HEK293 (cell line): Measurements from ENCODE around the gene HRAS.
A peak's percentile ranks its signal among the peaks of the same experiment; 100 is the strongest.

Source experiments
- BCL11B ChIP-seq: fragments of 450-650 bp; formaldehyde crosslinking; IDR thresholded peaks from 2 replicates; pipeline ENCODE4 v1.5.1; 2016; ENCODE audit warnings: low read depth, missing biosample characterization, missing genetic modification characterization
- GLI2 ChIP-seq: fragments of 450-650 bp; formaldehyde crosslinking; IDR thresholded peaks from 2 replicates; pipeline ENCODE4; 2017; ENCODE audit warnings: missing biosample characterization, missing genetic modification characterization, low read depth, borderline replicate concordance
- SP3 ChIP-seq: fragments of 450-650 bp; formaldehyde crosslinking; IDR thresholded peaks from 2 replicates; pipeline ENCODE4 v1.5.1; 2016; ENCODE audit warnings: missing biosample characterization, missing genetic modification characterization
- WT1 ChIP-seq: fragments of 450-650 bp; formaldehyde crosslinking; IDR thresholded peaks from 2 replicates; pipeline ENCODE4 v1.5.1; 2016; ENCODE audit warnings: missing biosample characterization, missing genetic modification characterization
- YY1 ChIP-seq: fragments of 450-650 bp; formaldehyde crosslinking; IDR thresholded peaks from 2 replicates; pipeline ENCODE4 v1.5.1; 2018; ENCODE audit warnings: missing biosample characterization, missing genetic modification characterization
- YY2 ChIP-seq: fragments of 450-650 bp; formaldehyde crosslinking; IDR thresholded peaks from 2 replicates; pipeline ENCODE4 v1.5.1; 2016; ENCODE audit warnings: missing biosample characterization, missing genetic modification characterization
- ZBTB21 ChIP-seq: fragments of 450-650 bp; formaldehyde crosslinking; IDR thresholded peaks from 2 replicates; pipeline ENCODE4 v1.5.1; 2017; ENCODE audit warnings: missing biosample characterization, missing genetic modification characterization
- ZBTB7A ChIP-seq: fragments of 450-650 bp; formaldehyde crosslinking; IDR thresholded peaks from 2 replicates; pipeline ENCODE4 v1.5.1; 2016; ENCODE audit warnings: low read depth, missing biosample characterization, missing genetic modification characterization
- ZNF19 ChIP-seq: fragments of 450-650 bp; formaldehyde crosslinking; IDR thresholded peaks from 2 replicates; pipeline ENCODE4; 2016; ENCODE audit warnings: missing biosample characterization, missing genetic modification characterization, low read depth
- ZNF214 ChIP-seq: fragments of 450-650 bp; formaldehyde crosslinking; IDR thresholded peaks from 2 replicates; pipeline ENCODE4 v1.5.1; 2017; ENCODE audit warnings: missing biosample characterization, mild to moderate bottlenecking, missing genetic modification characterization, borderline replicate concordance
- ZNF248 ChIP-seq: fragments of 450-650 bp; formaldehyde crosslinking; IDR thresholded peaks from 2 replicates; pipeline ENCODE4 v1.5.1; 2017; ENCODE audit warnings: missing biosample characterization, missing genetic modification characterization
- ZNF501 ChIP-seq: fragments of 450-650 bp; formaldehyde crosslinking; IDR thresholded peaks from 2 replicates; pipeline ENCODE4 v1.5.1; 2016; ENCODE audit warnings: missing biosample characterization, missing genetic modification characterization
- ZNF549 ChIP-seq: fragments of 450-650 bp; IDR thresholded peaks from 2 replicates; pipeline ENCODE4 v1.5.1; 2018; ENCODE audit warnings: missing biosample characterization, missing genetic modification characterization, mild to moderate bottlenecking, inconsistent platforms, moderate library complexity
- ZNF571 ChIP-seq: fragments of 450-650 bp; formaldehyde crosslinking; IDR thresholded peaks from 2 replicates; pipeline ENCODE4 v1.5.0; 2017; ENCODE audit warnings: missing biosample characterization, missing genetic modification characterization
- ZNF660 ChIP-seq: fragments of 450-650 bp; IDR thresholded peaks from 2 replicates; pipeline ENCODE4 v1.5.1; 2018; ENCODE audit warnings: missing biosample characterization, mild to moderate bottlenecking, missing genetic modification characterization
- ZNF747 ChIP-seq: fragments of 450-650 bp; formaldehyde crosslinking; IDR thresholded peaks from 2 replicates; pipeline ENCODE4 v1.5.1; 2016; ENCODE audit warnings: missing biosample characterization, missing genetic modification characterization
- ZNF776 ChIP-seq: fragments of 450-650 bp; formaldehyde crosslinking; IDR thresholded peaks from 2 replicates; pipeline ENCODE4 v1.5.0; 2017; ENCODE audit warnings: missing biosample characterization, missing genetic modification characterization, borderline replicate concordance
- ZSCAN30 ChIP-seq: fragments of 450-650 bp; IDR thresholded peaks from 2 replicates; pipeline ENCODE4 v1.5.1; 2018; ENCODE audit warnings: missing biosample characterization, mild to moderate bottlenecking, missing genetic modification characterization, moderate library complexity
- TF ChIP-seq, protein P1 (sequence below): fragments of 450-650 bp; formaldehyde crosslinking; IDR thresholded peaks from 2 replicates; pipeline ENCODE4 v1.5.1; 2016; ENCODE audit warnings: missing biosample characterization, missing genetic modification characterization
- TF ChIP-seq, protein P2 (sequence below): fragments of 450-650 bp; formaldehyde crosslinking; IDR thresholded peaks from 2 replicates; pipeline ENCODE4 v1.5.1; 2017; ENCODE audit warnings: missing biosample characterization, mild to moderate bottlenecking, missing genetic modification characterization, moderate library complexity
- TF ChIP-seq, protein P3 (sequence below): fragments of 450-650 bp; formaldehyde crosslinking; IDR thresholded peaks from 2 replicates; pipeline ENCODE4 v1.5.1; 2016; ENCODE audit warnings: missing biosample characterization, missing genetic modification characterization
- TF ChIP-seq, protein P4 (sequence below): fragments of 450-650 bp; formaldehyde crosslinking; IDR thresholded peaks from 2 replicates; pipeline ENCODE4 v1.5.1; 2016; ENCODE audit warnings: missing biosample characterization, missing genetic modification characterization, borderline replicate concordance
- TF ChIP-seq, protein P5 (sequence below): fragments of 450-650 bp; formaldehyde crosslinking; optimal IDR thresholded peaks from 2 replicates; pipeline ENCODE3; 2016; ENCODE audit warnings: missing biosample characterization, mild to moderate bottlenecking, missing genetic modification characterization
- TF ChIP-seq, protein P6 (sequence below): fragments of 450-650 bp; formaldehyde crosslinking; IDR thresholded peaks from 2 replicates; pipeline ENCODE4 v1.5.1; 2016; ENCODE audit warnings: missing biosample characterization, missing genetic modification characterization

HRAS gene

DNA sequence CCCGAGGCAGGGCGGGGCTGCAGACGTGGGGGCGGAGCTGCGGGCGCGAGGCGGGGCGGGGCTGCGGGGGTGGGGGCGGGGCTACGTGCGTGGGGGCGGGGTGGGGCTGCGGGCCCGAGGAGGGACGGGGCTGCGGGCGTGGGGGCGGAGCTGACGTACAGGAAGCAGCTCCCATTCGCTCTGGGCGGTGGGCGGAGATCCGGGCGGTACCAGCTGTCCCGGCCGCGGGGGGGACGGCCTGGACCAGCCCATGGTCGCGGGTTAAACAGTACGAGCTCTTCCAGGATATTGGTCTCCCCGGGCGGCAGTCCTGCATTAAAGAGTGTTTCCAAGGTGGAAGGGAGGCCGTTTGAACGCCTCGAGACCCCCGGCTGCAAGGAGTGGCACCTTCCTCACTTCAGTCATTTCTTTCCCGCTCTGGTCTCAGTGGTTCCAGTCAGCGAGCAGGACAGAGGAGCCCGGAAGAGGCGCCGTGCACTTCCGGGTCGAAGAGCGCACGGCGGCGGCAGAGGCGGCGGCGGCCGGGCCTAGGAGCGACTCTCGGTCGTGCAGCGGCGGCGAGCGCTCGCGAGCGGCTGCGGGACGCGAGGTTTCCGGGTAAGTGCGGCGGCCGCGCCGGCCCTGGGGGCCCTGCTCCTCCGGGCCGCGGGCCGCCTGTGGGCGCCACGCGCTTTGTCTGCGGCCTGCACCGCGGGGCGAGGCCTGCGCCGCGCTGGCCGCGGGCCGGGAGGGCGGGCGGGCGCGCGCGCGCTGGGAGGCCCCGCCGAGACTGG lies 40.8 kb upstream of the HRAS start, which contains the start of gene PHRF1 (continued):
- TF ChIP-seq, protein P1, sequence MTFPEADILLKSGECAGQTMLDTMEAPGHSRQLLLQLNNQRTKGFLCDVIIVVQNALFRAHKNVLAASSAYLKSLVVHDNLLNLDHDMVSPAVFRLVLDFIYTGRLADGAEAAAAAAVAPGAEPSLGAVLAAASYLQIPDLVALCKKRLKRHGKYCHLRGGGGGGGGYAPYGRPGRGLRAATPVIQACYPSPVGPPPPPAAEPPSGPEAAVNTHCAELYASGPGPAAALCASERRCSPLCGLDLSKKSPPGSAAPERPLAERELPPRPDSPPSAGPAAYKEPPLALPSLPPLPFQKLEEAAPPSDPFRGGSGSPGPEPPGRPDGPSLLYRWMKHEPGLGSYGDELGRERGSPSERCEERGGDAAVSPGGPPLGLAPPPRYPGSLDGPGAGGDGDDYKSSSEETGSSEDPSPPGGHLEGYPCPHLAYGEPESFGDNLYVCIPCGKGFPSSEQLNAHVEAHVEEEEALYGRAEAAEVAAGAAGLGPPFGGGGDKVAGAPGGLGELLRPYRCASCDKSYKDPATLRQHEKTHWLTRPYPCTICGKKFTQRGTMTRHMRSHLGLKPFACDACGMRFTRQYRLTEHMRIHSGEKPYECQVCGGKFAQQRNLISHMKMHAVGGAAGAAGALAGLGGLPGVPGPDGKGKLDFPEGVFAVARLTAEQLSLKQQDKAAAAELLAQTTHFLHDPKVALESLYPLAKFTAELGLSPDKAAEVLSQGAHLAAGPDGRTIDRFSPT (tag by site-specific recombination), result no peak
- TF ChIP-seq ZSCAN30 (tag by site-specific recombination) (peak; percentile 46; the same call in 1 of the 2 replicates), ZNF214 (no peak), ZNF776 (tag by site-specific recombination) (no peak), ZNF501 (tag by site-specific recombination) (peak; percentile 81; the same call in 1 of the 2 replicates), GLI2 (tag by site-specific recombination) (no peak), ZNF549 (tag by site-specific recombination) (no peak), YY1 (tag by site-specific recombination) (peak; percentile 26; the same call in 1 of the 2 replicates), ZBTB21 (tag by site-specific recombination) (no peak), ZNF660 (tag by site-specific recombination) (peak; percentile 70), SP3 (peak; percentile 89), ZNF248 (no peak), WT1 (tag by site-specific recombination) (no peak), ZNF747 (no peak), YY2 (tag by site-specific recombination) (no peak), BCL11B (tag by site-specific recombination) (no peak), ZNF19 (tag by site-specific recombination) (no peak), ZNF571 (tag by site-specific recombination) (no peak), ZBTB7A (tag by site-specific recombination) (0 out of 2 replicates have a peak, but pooled peaks have one; percentile 22)
- TF ChIP-seq, protein P2, sequence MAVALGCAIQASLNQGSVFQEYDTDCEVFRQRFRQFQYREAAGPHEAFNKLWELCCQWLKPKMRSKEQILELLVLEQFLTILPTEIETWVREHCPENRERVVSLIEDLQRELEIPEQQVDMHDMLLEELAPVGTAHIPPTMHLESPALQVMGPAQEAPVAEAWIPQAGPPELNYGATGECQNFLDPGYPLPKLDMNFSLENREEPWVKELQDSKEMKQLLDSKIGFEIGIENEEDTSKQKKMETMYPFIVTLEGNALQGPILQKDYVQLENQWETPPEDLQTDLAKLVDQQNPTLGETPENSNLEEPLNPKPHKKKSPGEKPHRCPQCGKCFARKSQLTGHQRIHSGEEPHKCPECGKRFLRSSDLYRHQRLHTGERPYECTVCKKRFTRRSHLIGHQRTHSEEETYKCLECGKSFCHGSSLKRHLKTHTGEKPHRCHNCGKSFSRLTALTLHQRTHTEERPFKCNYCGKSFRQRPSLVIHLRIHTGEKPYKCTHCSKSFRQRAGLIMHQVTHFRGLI, result no peak
- TF ChIP-seq, protein P3, sequence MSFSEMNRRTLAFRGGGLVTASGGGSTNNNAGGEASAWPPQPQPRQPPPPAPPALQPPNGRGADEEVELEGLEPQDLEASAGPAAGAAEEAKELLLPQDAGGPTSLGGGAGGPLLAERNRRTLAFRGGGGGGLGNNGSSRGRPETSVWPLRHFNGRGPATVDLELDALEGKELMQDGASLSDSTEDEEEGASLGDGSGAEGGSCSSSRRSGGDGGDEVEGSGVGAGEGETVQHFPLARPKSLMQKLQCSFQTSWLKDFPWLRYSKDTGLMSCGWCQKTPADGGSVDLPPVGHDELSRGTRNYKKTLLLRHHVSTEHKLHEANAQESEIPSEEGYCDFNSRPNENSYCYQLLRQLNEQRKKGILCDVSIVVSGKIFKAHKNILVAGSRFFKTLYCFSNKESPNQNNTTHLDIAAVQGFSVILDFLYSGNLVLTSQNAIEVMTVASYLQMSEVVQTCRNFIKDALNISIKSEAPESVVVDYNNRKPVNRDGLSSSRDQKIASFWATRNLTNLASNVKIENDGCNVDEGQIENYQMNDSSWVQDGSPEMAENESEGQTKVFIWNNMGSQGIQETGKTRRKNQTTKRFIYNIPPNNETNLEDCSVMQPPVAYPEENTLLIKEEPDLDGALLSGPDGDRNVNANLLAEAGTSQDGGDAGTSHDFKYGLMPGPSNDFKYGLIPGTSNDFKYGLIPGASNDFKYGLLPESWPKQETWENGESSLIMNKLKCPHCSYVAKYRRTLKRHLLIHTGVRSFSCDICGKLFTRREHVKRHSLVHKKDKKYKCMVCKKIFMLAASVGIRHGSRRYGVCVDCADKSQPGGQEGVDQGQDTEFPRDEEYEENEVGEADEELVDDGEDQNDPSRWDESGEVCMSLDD (tag by site-specific recombination), result no peak
- TF ChIP-seq, protein P4, sequence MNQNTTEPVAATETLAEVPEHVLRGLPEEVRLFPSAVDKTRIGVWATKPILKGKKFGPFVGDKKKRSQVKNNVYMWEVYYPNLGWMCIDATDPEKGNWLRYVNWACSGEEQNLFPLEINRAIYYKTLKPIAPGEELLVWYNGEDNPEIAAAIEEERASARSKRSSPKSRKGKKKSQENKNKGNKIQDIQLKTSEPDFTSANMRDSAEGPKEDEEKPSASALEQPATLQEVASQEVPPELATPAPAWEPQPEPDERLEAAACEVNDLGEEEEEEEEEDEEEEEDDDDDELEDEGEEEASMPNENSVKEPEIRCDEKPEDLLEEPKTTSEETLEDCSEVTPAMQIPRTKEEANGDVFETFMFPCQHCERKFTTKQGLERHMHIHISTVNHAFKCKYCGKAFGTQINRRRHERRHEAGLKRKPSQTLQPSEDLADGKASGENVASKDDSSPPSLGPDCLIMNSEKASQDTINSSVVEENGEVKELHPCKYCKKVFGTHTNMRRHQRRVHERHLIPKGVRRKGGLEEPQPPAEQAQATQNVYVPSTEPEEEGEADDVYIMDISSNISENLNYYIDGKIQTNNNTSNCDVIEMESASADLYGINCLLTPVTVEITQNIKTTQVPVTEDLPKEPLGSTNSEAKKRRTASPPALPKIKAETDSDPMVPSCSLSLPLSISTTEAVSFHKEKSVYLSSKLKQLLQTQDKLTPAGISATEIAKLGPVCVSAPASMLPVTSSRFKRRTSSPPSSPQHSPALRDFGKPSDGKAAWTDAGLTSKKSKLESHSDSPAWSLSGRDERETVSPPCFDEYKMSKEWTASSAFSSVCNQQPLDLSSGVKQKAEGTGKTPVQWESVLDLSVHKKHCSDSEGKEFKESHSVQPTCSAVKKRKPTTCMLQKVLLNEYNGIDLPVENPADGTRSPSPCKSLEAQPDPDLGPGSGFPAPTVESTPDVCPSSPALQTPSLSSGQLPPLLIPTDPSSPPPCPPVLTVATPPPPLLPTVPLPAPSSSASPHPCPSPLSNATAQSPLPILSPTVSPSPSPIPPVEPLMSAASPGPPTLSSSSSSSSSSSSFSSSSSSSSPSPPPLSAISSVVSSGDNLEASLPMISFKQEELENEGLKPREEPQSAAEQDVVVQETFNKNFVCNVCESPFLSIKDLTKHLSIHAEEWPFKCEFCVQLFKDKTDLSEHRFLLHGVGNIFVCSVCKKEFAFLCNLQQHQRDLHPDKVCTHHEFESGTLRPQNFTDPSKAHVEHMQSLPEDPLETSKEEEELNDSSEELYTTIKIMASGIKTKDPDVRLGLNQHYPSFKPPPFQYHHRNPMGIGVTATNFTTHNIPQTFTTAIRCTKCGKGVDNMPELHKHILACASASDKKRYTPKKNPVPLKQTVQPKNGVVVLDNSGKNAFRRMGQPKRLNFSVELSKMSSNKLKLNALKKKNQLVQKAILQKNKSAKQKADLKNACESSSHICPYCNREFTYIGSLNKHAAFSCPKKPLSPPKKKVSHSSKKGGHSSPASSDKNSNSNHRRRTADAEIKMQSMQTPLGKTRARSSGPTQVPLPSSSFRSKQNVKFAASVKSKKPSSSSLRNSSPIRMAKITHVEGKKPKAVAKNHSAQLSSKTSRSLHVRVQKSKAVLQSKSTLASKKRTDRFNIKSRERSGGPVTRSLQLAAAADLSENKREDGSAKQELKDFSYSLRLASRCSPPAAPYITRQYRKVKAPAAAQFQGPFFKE, result no peak
- TF ChIP-seq, protein P5, sequence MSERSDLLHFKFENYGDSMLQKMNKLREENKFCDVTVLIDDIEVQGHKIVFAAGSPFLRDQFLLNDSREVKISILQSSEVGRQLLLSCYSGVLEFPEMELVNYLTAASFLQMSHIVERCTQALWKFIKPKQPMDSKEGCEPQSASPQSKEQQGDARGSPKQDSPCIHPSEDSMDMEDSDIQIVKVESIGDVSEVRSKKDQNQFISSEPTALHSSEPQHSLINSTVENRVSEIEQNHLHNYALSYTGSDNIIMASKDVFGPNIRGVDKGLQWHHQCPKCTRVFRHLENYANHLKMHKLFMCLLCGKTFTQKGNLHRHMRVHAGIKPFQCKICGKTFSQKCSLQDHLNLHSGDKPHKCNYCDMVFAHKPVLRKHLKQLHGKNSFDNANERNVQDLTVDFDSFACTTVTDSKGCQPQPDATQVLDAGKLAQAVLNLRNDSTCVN (tag by site-specific recombination), result peak; percentile 18
- TF ChIP-seq, protein P6, sequence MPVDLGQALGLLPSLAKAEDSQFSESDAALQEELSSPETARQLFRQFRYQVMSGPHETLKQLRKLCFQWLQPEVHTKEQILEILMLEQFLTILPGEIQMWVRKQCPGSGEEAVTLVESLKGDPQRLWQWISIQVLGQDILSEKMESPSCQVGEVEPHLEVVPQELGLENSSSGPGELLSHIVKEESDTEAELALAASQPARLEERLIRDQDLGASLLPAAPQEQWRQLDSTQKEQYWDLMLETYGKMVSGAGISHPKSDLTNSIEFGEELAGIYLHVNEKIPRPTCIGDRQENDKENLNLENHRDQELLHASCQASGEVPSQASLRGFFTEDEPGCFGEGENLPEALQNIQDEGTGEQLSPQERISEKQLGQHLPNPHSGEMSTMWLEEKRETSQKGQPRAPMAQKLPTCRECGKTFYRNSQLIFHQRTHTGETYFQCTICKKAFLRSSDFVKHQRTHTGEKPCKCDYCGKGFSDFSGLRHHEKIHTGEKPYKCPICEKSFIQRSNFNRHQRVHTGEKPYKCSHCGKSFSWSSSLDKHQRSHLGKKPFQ (tag by site-specific recombination), result no peak
